HepG2 (cell line): ENCODE measurements around the gene SPINDOC. TPM values are rescaled to one million over a fixed set of nuclear protein-coding genes. Genes with fewer than 3 reads are reported as not detected.

Source experiments
- ATF5 ChIP-seq: sonication (generic); formaldehyde crosslinking; IDR thresholded peaks from 2 replicates; pipeline ENCODE4 v1.4.0; 2020; ENCODE audit warnings: mild to moderate bottlenecking, low read depth, missing genetic modification reagents
- DBP ChIP-seq: sonication (generic); formaldehyde crosslinking; IDR thresholded peaks from 2 replicates; pipeline ENCODE4 v1.4.0; 2020; ENCODE audit warnings: missing genetic modification reagents; ENCODE audit errors: not compliant biosample characterization
- GATAD2A ChIP-seq: IDR thresholded peaks from 2 replicates; pipeline ENCODE4 v1.6.1; 2016
- HMGXB4 ChIP-seq, 2 experiments: sonication (generic) in 1 of 2; formaldehyde crosslinking in 1 of 2; IDR thresholded peaks; 2 replicates each; pipeline versions ENCODE4 v1.4.0 to v1.6.1; 2018 to 2020; ENCODE audit warnings: missing genetic modification reagents in 2 of 2, borderline replicate concordance in 1 of 2, low read depth in 1 of 2, mild to moderate bottlenecking in 1 of 2, missing biosample characterization in 1 of 2
- JUND ChIP-seq: sonication (generic); formaldehyde crosslinking; IDR thresholded peaks from 2 replicates; pipeline ENCODE4 v1.8.0; 2022; ENCODE audit warnings: mild to moderate bottlenecking, missing genetic modification reagents
- NCOR1 ChIP-seq: fragments of 200-600 bp; sonication (generic); IDR thresholded peaks from 2 replicates; pipeline ENCODE4 v1.7.0; 2017; ENCODE audit warnings: antibody characterized with exemption, low read length, borderline replicate concordance
- PBX3 ChIP-seq: sonication (generic); formaldehyde crosslinking; IDR thresholded peaks from 2 replicates; pipeline ENCODE4 v1.8.1; 2023; ENCODE audit warnings: missing genetic modification reagents, inconsistent platforms, borderline replicate concordance
- PHB2 ChIP-seq: fragments of 450-650 bp; IDR thresholded peaks from 2 replicates; pipeline ENCODE4 v1.6.1; 2018; ENCODE audit not compliant: partially characterized antibody
- SNAI1 ChIP-seq: sonication (generic); formaldehyde crosslinking; IDR thresholded peaks from 2 replicates; pipeline ENCODE4 v1.5.0; 2020; ENCODE audit warnings: mild to moderate bottlenecking, missing genetic modification reagents, borderline replicate concordance
- TFDP2 ChIP-seq: sonication (generic); formaldehyde crosslinking; IDR thresholded peaks from 2 replicates; pipeline ENCODE4 v1.4.0; 2020; ENCODE audit warnings: missing genetic modification reagents
- TOE1 ChIP-seq: sonication (generic); formaldehyde crosslinking; IDR thresholded peaks from 2 replicates; pipeline ENCODE4 v1.4.0; 2020; ENCODE audit warnings: mild to moderate bottlenecking, missing genetic modification reagents
- ZBTB7A ChIP-seq: sonication (generic); formaldehyde crosslinking; IDR thresholded peaks from 2 replicates; pipeline ENCODE4 v1.8.0; 2022; ENCODE audit warnings: mild to moderate bottlenecking, missing genetic modification reagents
- ZNF160 ChIP-seq: sonication (generic); formaldehyde crosslinking; IDR thresholded peaks from 2 replicates; pipeline ENCODE4 v1.8.0; 2022; ENCODE audit warnings: mild to moderate bottlenecking, inconsistent platforms, missing genetic modification reagents
- ZNF253 ChIP-seq: sonication (generic); formaldehyde crosslinking; IDR thresholded peaks from 2 replicates; pipeline ENCODE4 v1.8.0; 2022; ENCODE audit warnings: mild to moderate bottlenecking, missing genetic modification reagents, borderline replicate concordance
- ZNF501 ChIP-seq: sonication (generic); formaldehyde crosslinking; IDR thresholded peaks from 2 replicates; pipeline ENCODE4 v1.5.1; 2020; ENCODE audit warnings: mild to moderate bottlenecking, moderate library complexity, missing genetic modification reagents
- ZNF639 ChIP-seq: conservative IDR thresholded peaks from 2 replicates; pipeline ENCODE4 v1.6.1; 2018; ENCODE audit warnings: missing genetic modification reagents
- ZNF781 ChIP-seq: sonication (generic); formaldehyde crosslinking; IDR thresholded peaks from 2 replicates; pipeline ENCODE4 v1.5.1; 2020; ENCODE audit warnings: borderline replicate concordance, mild to moderate bottlenecking, missing genetic modification reagents; ENCODE audit errors: not compliant biosample characterization
- polyA plus RNA-seq, 8 experiments: library from polyadenylated mRNA; depleted of rRNA in 3 of 8; stranded (reverse) in 7 of 8; unstranded in 1 of 8; fragments of >200 nt; fragmentation: Illumina TruSeq in 4 of 8; extraction: Trizol in 4 of 8; gene quantifications; 2 replicates each; pipeline versions ENCODE4 v1.2.1 to v1.2.3, GENCODE V29; 2011 to 2016; ENCODE audit warnings: low read depth in 4 of 8, missing spikeins in 1 of 8, mixed read lengths in 1 of 8; ENCODE audit not compliant: insufficient read depth in 1 of 8
- total RNA-seq, 5 experiments: library from RNA; depleted of rRNA; stranded (reverse); fragments of >200 nt; fragmentation: Illumina TruSeq; extraction: Trizol; gene quantifications; 2 replicates each; pipeline ENCODE4 v1.2.3, GENCODE V29; 2016; ENCODE audit warnings: low read depth in 1 of 5

SPINDOC gene
- total and polyA plus RNA-seq, 2 of the 13 experiments (the other 11 are each of a cell fraction or from before 2014, with no cell fraction given): 21.4 to 29.9 TPM

- TF ChIP-seq SNAI1 (no peak), PHB2 (no peak), JUND (CRISPR knock-in tag) (no peak), ZNF253 (no peak), NCOR1 (peak; percentile 60; the same call in 1 of the 2 replicates), ZBTB7A (CRISPR knock-in tag) (no peak), HMGXB4 (CRISPR knock-in tag; IDR thresholded peaks at IDR 0.05; ENCODE audit: borderline replicate concordance in 1 of 2, low read depth in 1 of 2) (peak; percentile 63 to 91), GATAD2A (CRISPR knock-in tag) (peak; percentile 92), TOE1 (CRISPR knock-in tag) (no peak), ATF5 (CRISPR knock-in tag) (no peak), DBP (CRISPR knock-in tag) (no peak), ZNF639 (CRISPR knock-in tag) (0 out of 2 replicates have a peak, but pooled peaks have one; percentile 49), ZNF781 (CRISPR knock-in tag) (no peak), ZNF501 (CRISPR knock-in tag) (peak; percentile 83), TFDP2 (CRISPR knock-in tag) (peak; percentile 33; the same call in 1 of the 2 replicates), ZNF160 (CRISPR knock-in tag) (no peak), PBX3 (CRISPR knock-in tag) (no peak)
These were observed 58.9 kb downstream of the SPINDOC start (continued) for GRCh38 chr11:63871962-63872799.
